ENCODE measurements around the gene AP2A2.
"Not testable (repeated sequence)": the region's sequence is repeated elsewhere in the genome, so short reads cannot be mapped to it uniquely, and the experiment has no call there.

The AP2A2 gene

DNA sequence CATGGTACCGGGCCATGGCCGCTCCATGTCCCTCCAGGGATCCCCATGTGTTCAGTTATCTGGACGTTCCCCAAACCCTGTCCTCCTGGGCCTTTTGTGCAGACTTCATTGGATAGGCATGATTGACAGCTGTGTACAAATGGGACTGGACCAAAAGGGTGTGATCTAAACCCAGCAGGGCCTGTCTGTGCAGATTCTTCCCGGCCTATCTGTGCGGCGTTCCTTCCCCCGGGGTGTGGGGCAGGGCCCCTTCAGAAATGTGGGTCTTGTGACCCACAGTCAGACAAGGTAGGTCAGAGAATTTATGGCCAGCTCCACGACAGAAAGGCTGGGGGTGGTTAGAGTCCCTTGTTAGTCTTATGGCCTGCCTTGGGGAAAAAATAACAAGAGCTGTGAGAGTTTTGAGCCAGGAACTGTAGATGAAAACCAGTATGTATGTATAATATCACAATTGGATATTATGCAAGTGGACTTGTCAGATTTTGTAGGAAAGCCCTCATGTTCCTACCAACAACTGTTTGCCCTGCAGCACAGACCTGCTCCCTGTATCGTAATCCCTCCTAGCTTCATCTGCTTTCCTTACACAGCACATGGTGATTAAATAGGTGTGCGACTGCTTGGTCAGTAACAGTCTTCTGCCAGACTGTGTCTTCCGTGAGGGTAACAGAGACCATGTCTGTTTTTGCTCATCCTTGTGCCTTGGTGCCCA, 31.7 kb downstream of the AP2A2 start:
- DNase-seq: no peak

DNA sequence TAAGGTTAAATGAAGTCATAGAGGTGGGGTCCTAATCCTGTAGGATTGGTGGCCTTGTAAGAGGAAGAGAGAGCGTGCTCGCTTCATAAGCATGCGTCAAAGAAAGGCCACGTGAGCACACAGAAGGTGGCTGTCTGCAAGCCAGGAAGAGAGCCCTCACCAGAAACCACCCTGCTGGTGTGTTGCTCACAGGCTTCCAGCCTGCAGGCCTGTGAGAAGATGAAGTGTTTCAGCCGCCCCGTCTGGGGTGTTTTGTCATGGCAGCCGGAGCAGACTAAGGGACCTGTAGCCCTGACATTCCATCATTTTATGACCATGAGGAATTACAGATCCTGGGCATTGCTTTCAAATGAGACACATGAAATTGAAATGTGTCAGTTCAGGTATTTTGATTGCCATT, 32.4 kb downstream of the AP2A2 start:
- DNase-seq: no peak

DNA sequence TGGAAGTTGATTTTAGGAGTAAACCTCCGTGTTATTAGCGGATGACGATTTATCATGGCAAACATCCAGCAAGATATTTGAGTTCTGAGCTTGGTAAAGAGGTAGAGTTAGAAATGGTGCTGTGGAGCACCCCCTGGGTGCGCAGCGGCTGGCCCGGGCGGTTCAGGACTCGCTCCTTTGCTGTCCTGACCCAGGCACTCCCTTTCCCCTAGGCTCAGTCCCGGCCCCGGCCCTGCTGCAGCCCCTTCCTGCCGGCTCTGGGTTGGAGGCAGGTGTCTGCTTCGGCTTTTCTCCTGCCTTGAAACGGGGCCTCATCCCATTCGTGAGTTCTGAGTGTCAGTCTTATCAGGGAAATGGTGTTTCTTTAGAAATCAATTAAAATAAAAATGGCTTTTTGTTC, 33.4 kb downstream of the AP2A2 start:
- DNase-seq: no peak

DNA sequence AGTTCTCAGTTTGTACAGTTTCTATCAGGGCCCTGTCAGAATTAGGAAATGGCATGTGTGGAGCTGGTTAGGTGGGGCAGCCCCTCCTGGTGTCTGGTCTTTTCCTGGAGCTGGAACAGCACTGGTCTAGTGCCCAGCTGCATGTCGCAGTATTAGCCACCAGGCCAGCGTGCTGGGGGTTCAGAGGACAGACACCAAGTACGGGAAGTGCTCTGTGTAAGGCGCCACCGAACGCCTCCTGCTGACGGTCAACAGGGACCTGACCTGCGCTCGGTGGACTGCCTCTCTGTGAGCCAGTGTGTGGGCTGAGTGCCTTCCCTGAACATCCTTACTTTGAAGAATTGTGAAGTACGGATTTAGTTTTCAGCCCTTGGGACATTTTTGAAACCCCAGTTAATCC, 33.9 kb downstream of the AP2A2 start:
- DNase-seq: no peak

DNA sequence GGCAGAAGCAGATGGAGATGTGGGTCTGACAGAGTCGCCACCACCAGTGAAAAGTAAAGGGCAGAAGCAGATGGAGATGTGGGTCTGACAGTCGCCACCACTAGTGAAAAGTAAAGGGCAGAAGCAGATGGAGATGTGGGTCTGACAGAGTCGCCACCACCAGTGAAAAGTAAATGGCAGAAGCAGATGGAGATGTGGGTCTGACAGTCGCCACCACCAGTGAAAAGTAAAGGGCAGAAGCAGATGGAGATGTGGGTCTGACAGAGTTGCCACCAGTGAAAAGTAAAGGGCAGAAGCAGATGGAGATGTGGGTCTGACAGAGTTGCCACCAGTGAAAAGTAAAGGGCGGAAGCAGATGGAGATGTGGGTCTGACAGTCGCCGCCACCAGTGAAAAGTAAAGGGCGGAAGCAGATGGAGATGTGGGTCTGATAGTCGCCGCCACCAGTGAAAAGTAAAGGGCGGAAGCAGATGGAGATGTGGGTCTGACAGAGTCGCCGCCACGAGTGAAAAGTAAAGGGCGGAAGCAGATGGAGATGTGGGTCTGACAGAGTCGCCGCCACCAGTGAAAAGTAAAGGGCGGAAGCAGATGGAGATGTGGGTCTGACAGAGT, 35.7 kb downstream of the AP2A2 start:
- not testable (repeated sequence) for DNase-seq

DNA sequence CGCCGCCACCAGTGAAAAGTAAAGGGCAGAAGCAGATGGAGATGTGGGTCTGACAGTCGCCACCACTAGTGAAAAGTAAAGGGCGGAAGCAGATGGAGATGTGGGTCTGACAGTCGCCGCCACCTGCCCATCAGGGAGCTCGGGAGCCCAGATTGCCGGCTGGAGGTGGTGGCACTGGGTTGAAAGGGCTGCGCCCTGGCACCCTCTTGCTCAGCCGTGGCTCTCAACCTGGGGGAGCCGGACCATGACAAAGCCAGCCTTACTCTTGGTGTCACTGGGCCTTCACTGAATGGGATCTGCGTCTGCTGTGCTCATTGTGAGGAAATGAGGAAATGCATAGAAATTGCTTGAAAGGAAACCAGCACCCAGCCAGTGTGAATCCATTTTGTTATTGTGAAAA, 36.3 kb downstream of the AP2A2 start:
- no peak for DNase-seq

DNA sequence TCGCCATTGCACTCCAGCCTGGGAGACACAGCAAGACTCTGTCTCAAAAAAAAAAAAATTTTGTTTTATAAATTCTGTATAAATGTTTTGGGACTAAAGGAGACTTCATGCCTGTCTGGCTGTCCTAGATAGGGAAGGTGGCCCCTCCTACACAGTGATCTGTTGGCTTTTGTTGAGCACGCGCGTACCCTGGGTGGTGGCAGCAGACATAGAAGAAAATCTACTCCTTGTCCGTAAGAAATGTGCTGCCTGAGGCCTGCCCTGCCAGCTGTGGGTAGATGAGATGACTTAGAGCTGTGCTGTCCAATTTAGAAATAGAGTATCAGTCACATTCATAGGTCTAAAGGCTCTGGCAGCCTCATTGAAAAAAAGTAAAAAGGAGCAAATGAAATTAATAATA, 37.0 kb downstream of the AP2A2 start:
- DNase-seq: no peak

DNA sequence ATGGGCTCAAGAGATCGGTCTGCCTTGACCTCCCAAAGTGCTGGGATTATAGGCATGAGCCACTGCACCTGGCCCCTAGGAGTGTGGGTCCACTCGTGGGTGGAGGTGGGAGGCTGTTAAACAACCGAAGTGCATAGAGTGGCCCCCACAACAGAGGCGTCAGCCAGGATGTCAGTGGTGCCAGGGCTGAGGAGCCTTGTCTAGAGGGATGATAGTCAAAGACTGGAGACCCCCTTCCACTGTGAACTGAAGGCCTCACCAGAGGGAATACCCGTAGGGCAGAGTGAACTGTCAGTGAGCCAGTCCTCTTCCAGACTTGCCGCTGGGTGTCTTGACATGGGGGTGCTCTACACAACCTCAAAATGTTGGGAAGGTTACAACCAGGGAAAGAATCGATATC, 38.2 kb downstream of the AP2A2 start:
- DNase-seq: no peak

DNA sequence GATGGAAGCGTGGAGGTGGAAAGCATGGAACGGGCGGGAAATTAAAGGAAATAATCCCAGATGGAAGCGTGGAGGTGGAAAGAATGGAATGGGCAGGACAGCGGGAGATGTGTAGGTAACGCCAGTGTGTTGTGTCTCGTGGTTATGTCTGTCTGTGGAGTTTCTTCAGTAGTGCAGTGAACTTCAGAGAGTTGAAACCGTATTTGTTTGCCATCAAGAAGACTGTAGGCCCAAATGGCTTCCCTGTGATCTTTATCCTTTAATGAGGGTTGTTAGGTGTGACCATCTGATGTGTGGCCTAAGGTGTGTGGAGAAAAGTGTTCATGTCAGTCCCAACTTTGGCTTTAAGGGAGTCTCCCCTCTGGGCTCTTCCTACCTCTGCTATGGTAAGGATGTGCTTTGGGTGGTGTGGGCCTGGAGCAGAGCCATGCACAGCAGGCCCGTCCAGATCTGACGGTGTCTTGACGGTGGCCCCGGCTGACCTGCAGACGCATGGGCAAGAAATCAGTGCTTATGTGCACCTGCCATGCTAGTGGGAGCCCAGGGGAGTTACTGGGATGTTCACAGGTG, 39.6 kb downstream of the AP2A2 start:
- DNase-seq: no peak

DNA sequence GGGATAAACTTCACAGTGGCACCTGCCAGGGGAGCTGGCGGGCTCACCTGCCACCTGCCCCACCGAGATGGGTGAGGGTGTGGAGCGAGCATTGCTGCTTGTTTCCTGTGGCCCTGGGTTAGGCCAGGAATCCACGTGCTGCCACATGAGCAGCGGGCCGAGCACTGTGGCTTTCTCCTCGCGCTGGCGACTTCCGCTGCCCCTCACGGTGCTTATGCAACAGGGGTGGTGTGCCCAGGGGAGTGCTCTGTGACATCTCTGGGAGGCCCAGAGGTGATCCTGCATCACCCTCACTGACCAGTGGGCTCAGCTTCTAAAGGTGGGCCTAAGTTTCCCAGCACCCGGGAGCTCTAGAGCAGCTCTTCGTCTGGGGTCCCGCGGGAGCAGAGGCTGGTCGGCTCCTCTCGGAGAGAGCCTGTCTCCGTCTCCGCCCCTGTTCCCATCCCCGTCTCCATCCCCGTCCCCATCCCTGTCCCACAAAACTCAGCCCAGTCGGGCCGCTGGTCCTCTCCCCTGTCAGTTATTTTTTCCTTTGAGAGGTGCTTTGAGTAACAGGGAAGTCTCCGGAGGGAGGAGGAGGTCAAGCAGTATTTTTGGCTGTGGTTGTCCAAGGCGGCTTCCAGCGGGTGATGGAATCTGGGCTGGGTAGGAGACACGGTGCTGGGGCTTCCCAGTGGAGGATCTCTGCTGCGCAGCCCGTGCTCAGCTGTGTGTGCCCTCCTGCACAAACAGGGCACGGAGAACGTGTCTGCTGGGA, 42.5 kb downstream of the AP2A2 start:
- no peak for DNase-seq

DNA sequence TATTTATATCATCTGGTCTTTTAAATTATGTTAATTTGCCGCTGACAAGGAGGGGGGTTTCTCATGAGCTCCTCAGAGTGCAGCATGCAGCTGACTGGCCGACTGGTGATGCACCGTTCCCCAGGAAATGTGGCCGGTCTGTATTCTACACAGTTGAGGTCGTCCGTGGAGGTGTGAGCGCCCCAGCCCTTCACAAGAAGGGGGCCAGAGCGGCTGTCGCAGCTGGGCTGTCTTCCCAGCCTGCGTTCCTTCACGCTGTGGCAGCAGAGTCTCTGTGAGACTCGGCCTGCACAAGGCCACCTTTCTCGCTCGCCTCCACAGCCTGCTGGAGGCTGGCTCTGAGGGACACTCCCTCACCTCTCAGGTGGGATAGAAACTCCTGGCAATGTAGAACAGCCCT, 43.2 kb downstream of the AP2A2 start:
- DNase-seq: no peak

DNA sequence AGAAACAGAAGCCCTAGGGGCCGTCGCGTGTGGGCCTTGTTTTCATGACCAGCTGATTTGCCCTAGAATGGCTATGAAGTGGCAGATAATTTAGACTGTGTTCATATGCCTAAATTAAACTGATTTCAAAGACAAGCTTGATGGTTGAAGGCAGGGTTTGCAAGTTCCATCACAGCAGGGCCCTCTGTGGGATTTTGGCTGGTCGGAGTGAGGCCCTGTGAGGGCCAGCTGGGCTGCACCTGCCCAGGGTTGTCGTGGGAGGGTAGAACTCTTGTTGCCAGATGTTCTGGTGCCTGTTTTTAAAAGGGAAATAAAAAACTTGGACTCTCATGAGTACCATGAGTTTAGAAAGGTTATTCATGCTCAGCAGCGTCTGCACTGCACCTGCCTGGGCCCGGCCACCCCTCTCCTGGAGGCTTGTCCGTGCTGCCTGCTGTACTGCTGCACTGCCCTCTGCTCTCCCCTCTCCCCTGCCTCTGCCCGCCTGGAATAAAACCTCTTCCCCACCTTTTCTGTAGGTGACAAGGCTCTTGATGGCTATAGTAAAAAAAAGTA, 44.1 kb downstream of the AP2A2 start:
- DNase-seq: no peak

DNA sequence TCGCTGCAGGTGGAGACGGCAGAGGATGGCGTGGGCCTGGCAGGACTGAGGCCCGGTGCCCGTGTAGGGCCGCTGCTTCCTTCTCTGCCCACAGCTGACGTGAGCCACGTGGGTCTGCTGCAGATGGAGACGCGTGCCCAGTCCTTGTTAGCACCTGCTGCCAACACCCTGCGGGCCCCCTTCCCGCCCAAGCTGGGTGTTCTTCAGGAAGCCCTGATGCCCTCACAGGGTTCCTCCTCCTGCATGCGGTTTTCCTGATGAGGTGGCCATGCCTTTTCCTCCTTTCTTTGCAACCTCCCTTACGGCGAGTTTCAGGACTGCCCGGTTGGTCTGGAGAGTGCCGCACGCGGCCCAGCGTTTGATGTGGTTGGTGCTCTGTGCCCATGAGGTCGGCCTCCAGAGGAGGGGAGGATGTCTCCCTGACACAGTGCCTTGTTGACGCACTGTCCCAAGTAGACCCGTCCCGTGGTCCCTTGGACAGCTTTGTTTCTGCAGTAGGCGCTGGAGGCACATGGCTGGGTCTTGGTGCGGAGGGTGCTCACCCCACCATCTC, 44.7 kb downstream of the AP2A2 start:
- no peak for DNase-seq

DNA sequence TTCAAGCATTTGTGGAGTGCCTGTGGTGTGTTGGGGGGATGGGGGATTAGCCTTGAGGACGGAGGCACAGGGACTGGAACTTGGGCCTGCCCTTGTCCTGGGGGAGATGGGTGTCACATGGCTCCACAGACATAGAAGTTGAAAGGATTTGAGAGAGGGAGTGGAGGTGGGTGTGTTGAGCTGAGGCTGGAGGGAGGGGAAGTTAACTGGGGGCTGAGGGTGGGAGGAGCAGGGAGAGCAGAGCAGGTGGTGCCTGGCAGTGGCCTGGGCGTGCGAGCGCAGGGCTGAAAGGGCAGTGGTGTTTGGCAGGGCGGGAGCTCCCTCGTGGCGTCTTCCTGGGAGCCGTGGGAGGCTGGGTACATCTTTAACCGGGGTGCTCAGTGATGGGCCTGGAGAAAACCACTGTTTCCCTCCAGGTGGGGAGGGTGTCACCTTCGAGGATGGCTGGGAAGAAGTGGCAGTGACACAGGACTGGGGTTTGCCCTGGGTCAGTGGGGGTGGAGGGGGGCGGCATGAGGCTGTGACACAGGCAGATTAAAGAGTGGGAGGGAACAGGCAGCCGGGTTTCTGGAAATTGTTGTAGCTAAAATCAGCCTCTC, 45.5 kb downstream of the AP2A2 start:
- no peak for DNase-seq

DNA sequence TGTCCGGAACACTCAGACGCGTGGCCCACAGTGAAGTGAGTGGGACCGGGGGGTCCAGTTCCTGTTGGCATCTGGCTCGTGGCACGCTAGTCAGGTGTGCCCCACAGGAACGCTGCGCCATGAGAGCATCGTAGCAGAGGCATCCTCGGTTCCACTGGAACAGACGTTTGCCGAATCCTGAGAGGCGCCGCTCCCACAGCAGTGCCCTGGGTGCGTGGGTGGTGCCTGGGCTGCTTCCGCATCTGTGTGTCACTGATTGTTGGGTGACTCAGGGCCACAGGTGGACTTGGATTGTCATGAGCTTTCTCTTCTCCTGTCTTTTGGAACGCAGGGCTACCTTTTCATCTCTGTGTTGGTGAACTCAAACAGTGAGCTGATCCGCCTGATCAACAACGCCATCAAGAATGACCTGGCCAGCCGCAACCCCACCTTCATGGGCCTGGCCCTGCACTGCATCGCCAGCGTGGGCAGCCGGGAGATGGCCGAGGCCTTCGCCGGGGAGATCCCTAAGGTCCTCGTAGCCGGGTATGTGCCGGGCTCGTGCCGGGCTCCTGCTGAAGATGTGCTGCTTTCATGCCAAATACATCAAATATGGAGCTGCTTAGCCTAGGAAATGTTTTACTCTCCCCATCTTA, 46.2 kb downstream of the AP2A2 start:
- DNase-seq: no peak

DNA sequence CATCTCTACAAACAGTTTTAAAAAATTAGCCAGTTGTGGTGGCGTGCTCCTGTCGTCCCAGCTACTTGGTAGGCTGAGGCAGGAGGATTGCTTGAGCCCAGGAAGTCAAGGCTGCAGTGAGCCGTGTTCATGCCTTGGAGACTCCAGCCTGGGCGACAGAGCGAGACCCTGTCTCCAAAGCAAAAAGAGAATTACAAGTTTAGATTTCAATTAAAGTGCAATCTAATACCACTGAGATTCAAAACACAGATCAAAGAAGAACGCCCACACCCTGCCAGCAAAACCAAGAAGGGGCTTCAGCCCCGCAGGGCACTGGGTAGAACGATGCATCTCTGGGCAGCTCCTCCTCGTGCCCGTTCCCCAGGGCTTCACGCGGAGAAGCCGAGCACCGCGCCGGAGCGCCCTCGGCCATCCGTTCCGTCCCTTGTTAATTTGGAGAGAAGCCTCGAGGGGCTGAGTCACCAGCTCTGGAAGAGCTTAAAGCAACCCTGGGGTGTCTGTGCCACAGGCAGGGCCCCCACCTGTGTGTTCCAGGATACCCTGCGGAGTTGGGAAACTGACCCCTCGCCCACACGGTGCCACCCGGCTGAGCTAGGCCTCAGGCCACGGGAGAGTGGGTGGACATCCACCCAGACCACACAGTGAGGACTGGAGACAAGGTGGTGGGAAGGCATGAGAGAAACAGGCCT, 47.0 kb downstream of the AP2A2 start:
- no peak for DNase-seq

DNA sequence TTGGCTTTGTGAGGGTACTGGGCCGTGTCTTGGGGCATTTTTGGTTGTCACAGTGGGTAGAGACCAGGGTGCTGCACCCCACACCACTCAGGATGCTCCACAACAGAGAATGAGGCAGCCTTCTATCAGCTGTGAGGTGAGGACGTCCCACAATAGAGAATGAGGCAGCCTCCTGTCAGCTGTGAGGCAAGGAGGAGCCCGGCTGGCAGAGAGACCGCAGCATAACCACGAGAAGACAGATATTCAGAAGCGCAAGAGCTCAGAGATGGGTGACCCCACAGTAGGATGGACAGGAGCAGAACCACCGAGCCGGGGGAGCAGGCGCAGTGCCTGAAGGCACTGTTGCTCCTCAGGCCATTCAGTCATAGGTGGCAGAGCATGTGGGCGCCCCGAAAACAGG, 47.6 kb downstream of the AP2A2 start:
- no peak for DNase-seq

DNA sequence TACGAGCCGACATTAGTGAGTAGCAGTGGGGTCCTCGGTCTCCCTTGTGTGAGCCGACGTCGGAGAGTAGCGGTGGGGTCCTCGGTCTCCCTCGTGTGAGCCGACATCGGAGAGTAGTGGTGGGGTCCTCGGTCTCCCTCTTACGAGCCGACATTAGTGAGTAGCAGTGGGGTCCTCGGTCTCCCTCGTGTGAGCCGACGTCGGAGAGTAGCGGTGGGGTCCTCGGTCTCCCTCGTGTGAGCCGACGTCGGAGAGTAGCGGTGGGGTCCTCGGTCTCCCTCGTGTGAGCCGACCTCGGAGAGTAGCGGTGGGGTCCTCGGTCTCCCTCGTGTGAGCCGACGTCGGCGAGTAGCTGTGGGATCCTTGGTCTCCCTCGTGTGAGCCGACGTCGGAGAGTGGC, 49.7 kb downstream of the AP2A2 start:
- DNase-seq: not testable (repeated sequence)

DNA sequence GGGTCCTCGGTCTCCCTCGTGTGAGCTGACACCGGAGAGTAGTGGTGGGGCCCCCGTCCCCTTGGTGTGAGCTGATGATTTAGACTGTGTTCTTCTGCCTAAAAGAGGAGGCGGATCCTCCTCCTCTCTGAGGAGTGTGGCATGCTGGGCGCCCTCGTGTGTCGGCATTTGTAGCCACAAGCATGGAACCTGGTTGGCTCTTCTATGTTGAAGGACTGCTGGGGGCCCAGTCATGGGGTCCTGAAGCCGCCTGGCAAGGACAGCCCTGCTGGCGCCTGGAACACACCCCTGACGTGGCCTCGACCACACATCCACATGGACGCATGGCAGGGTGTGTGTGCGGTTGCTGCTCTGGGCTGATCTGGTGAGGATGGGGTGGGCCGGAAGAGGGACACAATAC, 50.2 kb downstream of the AP2A2 start:
- no peak for DNase-seq

DNA sequence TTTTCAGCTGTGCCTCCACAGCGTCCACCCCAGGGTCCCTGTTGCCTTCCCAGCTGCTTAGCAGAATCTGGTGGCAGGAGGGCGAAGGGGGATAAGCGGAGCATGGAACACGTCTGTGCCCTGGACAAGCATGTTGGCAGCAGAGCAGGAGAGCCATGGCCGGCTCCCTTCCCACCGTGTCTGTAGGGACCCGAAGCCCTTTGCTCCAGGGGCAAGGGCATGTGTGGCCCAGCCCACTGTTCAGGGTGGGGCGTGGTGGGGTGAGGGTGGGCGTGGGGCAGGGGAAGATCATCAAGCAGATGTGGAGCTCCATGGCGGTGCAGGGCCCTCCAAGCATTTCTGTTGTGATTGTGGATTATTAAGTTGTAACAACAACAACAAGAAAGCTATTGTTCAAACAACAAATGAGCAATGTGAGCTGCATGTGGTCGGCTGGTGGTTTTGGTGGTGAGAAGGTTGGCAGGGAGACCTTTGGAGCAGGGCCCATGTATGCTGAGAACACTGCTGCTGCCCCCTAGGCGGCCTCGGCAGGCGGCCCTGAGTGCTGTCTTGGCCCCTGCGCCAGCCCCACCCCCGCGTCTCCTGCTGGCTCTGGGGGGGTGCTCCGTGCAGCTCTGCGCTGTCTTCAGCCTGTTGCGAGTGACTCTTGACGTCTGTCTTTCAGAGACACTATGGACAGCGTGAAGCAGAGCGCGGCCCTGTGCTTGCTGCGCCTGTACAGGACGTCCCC, 50.9 kb downstream of the AP2A2 start:
- no peak for DNase-seq
